A172 (cell line): Measurements from ENCODE around the gene B4GALT1. TPM values are rescaled to one million over a fixed set of nuclear protein-coding genes. Genes with fewer than 3 reads are reported as not detected.
"Not testable (repeated sequence)": the region's sequence is repeated elsewhere in the genome, so short reads cannot be mapped to it uniquely, and the experiment has no call there.

Experiments used
- DNase-seq: peaks from one replicate; pipeline ENCODE4 v3.0.0-alpha.2; 2015; ENCODE audit warnings: low spot score
- total RNA-seq: library from RNA; depleted of rRNA; stranded (reverse); fragments of >200 nt; shearing (Covaris generic); gene quantifications from 2 replicates; pipeline ENCODE4 v1.2.3, GENCODE V29; 2014

B4GALT1 gene
- total RNA-seq, 1 experiment from 2014 or later, result 19.8 TPM

DNA sequence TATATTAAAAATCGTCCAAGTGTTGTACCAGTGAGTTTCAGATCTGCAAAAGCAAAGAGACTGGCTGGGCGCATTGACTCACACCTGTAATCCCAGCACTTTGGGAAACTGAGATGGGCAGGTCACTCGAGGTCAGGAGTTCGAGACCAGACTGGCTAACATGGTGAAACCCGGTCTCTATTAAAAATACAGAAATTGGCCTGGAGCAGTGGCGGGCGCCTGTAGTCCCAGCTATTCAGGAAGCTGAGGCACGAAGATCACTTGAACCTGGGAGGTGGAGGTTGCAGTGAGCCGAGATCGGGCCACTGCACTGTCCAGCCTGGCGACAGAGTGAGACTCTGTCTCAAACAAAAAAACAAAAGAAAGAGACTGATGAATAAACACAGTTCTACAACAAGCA is 18.3 kb upstream of the B4GALT1 start:
- no peak for DNase-seq

GRCh38 chr9:33184963-33185362 is 17.8 kb upstream of the B4GALT1 start:
- no peak for DNase-seq

DNA sequence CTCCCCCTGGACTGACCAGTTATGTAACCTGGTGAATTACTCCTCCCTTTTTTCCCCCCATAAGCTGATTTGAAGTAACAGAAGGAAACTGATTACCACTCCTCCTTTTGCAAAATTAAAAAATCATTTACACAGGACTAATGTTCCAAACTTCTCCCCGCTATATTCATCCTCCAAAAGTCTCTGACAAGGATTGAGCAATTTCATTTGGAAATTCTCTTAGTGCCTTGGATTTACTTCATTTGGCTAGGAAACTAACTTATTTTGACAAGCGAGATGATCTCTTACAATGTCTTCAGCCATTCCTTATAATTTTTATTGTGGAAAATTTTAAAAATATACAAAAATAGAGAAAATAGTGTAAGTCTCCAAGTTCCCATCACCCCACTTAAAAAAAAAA is 15.4 kb upstream of the B4GALT1 start:
- DNase-seq, result no peak

DNA sequence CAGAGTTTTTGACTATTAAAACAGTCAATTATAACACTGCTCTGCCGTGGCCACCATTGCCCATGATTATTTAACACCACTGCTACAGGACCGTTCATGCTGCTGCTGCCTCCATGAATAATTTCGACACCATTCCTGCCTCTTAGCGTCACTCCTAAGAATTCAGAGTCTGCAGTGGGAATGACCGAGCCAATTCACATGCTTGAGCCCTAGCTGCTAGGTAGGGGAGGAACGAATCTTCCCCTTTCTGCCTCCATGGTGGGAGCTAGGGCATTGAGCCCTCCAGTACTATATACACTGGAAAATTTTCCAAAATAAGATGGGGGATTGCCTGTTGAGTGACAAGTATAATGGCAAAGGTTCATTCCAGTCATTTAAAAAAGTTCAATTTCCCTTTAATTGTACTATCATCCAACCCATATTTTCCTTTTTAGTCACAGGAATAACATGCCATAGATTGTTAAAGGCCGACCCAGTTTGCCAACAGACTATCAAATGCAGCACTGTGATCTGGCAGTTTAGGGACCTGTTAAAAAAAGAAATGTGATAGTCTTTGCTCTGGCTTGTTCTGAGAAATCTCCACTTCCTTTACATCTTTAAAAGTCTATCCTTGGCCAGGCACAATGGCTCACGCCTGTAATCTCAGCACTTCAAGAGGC is 13.5 kb upstream of the B4GALT1 start:
- peak; percentile 30 for DNase-seq

GRCh38 chr9:33178972-33179697 is 12.0 kb upstream of the B4GALT1 start:
- DNase-seq, result no peak

- no peak for DNase-seq
Observed at GRCh38 chr9:33177639-33178038, 10.5 kb upstream of the B4GALT1 start.

GRCh38 chr9:33177086-33177485 is 9.9 kb upstream of the B4GALT1 start:
- DNase-seq, result no peak

DNA sequence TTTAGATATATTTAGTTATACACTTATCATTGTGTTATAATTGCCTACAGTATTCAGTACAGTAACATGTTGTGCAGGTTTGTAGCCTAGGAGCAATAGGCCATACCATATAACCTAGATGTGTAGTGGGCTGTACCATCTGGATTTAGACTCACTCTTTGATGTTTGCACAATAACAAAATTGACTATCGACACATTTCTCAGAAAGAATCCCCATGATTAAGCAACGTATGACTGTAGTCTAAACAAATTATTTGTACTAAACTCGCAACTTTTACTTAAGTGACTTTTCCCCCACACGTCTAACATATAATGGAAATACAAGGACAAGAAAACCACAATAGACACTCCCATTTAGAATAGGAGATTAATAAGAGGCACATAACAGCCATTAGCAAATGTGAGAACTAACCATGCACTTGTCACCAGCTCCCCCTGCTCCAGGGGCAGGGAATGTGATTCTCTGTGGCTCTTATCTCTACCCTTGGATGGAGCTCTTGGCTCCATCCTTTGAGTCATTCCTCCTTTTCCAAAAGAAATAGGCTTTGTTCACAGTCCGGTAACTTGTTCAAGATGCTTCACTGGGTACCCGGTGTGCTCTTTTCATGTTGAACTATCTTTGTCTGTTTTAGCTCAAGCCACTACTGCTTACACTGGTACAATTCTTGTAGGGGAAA is 8.7 kb upstream of the B4GALT1 start:
- DNase-seq, result no peak

GRCh38 chr9:33172256-33173238 is 5.4 kb upstream of the B4GALT1 start:
- peak; percentile 57 for DNase-seq

GRCh38 chr9:33170464-33171415 is 3.6 kb upstream of the B4GALT1 start:
- DNase-seq, result peak; percentile 62

DNA sequence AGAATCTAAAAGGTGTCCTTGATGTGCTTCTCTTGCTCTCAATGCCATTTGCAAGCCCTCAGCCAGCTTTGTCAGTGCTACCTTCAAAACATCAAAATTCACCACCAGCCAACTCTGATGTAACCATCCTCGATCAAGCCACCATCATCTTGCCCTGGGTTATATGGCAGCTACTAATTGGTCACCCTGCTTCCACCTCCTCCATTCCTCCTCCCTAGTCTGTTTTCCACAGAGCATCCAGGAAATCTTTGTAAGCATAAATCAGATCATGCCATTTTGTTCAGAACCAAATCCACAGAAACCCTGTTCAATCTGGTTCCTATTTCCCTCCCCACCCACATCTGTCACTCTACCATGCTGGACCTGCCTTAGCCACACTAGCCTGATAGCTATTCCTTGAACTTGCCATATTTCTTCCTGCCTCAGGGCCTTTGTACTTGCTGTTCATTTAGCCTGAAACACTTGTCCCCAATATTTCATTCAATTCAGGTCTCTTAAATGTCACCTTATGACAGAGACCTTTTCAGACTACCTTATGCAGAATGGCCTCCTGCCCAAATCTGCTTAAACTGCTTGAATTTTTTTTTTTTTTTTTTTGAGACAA is 1.9 kb upstream of the B4GALT1 start:
- DNase-seq, result no peak

DNA sequence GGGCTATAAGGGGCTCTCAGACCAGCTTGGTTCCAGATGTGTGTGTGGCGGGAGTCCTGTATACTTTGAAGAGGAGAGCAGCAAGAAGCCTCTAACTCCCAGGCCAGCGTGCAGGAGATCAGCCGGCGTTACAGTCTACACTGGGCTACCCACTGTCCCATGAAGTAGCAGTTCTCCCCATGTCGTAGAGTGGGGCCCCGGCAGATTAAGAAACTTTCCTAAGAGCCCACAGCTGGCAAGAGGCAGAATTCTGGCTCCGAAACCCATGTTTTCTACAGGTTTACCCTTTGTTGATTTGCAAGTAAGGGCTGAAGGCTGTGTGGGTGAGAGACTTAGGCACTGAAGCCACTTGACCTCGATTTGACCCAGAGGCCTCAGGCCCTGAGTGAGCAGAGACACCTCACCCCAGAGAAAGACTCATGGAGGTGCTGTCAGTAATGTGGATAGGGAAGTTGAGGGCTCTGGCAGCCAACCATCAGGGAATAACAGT is 881 bp upstream of the B4GALT1 start:
- DNase-seq, result no peak

- no peak for DNase-seq
Observed at GRCh38 chr9:33166231-33167083, 679 bp downstream of the B4GALT1 start.

GRCh38 chr9:33165263-33166151 is 1.6 kb downstream of the B4GALT1 start:
- no peak for DNase-seq

DNA sequence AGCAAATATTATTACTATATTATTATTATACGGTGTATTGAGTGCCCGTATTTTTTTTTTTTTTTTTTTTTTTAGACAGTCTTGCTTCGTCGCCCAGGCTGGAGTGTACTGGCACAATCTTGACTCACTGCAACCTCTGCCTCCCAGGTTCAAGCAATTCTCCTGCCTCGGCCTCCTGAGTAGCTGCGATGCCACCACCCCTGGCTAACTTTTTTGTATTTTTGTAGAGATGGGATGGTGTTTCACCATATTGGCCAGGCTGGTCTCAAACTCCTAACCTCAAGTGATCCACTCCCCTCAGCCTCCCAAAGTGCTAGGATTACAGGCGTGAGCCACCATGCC is 2.2 kb downstream of the B4GALT1 start:
- not testable (repeated sequence) for DNase-seq

GRCh38 chr9:33164138-33164809 is 2.9 kb downstream of the B4GALT1 start:
- no peak for DNase-seq

- no peak for DNase-seq
Observed at GRCh38 chr9:33163433-33164137, 3.6 kb downstream of the B4GALT1 start.
